Ishikawa (cell line): Measurements from ENCODE around the gene NAV3.

ENCODE experiments used
- CEBPB ChIP-seq: IDR thresholded peaks from 2 replicates; pipeline ENCODE4 v1.6.1; 2012
- CREB1 ChIP-seq: IDR thresholded peaks from 2 replicates; pipeline ENCODE4 v1.6.1; 2012; ENCODE audit warnings: low read depth
- EGR1 ChIP-seq: IDR thresholded peaks from 2 replicates; pipeline ENCODE4 v1.6.1; 2012
- EP300 ChIP-seq: IDR thresholded peaks from 2 replicates; pipeline ENCODE4 v1.6.1; 2012; ENCODE audit warnings: borderline replicate concordance
- FOXM1 ChIP-seq: IDR thresholded peaks from 2 replicates; pipeline ENCODE4 v1.6.1; 2012; ENCODE audit warnings: low read depth, borderline replicate concordance
- NFIC ChIP-seq: IDR thresholded peaks from 2 replicates; pipeline ENCODE4 v1.6.1; 2012
- RAD21 ChIP-seq: IDR thresholded peaks from 2 replicates; pipeline ENCODE4 v1.6.1; 2012; ENCODE audit warnings: low read depth
- TAF1 ChIP-seq: IDR thresholded peaks from 2 replicates; pipeline ENCODE4 v1.6.1; 2012; ENCODE audit warnings: low read depth, mild to moderate bottlenecking
- TCF12 ChIP-seq: IDR thresholded peaks from 2 replicates; pipeline ENCODE4 v1.6.1; 2012; ENCODE audit warnings: low read depth
- TEAD4 ChIP-seq: IDR thresholded peaks from 2 replicates; pipeline ENCODE4 v1.6.1; 2012
- YY1 ChIP-seq: IDR thresholded peaks from 2 replicates; pipeline ENCODE4 v1.6.1; 2012; ENCODE audit warnings: low read depth
- ZBTB7A ChIP-seq: IDR thresholded peaks from 2 replicates; pipeline ENCODE4 v1.6.1; 2012; ENCODE audit warnings: low read depth
- TF ChIP-seq, protein P1 (sequence below): IDR thresholded peaks from 2 replicates; pipeline ENCODE4 v1.6.1; 2012
- TF ChIP-seq, protein P2 (sequence below): IDR thresholded peaks from 2 replicates; pipeline ENCODE4 v1.6.1; 2012
- TF ChIP-seq, protein P3 (sequence below): IDR thresholded peaks from 2 replicates; pipeline ENCODE4 v1.6.1; 2012; ENCODE audit warnings: low read depth, mild to moderate bottlenecking

Gene NAV3

DNA sequence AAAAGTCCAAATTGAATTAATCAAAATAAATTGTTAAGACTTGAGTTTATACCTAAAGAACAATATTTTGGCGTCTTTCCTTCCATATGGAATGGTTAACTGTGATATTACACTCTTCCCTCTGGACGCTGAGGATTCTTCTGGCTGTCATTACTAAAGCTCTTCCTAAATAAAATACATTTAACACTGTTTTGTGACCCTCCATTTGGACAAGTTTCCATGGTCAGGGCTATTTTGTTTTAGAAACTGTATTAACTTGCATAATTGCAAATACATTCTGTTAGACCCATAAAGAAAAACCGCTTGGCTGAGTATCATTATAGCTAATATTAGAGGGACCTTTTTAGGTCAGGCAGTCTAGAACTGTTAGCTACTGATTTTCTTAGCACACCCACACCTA lies 87.4 kb downstream of the NAV3 start:
- no peak for TF ChIP-seq CEBPB
- TF ChIP-seq TCF12 = no peak
- TF ChIP-seq, protein P1, sequence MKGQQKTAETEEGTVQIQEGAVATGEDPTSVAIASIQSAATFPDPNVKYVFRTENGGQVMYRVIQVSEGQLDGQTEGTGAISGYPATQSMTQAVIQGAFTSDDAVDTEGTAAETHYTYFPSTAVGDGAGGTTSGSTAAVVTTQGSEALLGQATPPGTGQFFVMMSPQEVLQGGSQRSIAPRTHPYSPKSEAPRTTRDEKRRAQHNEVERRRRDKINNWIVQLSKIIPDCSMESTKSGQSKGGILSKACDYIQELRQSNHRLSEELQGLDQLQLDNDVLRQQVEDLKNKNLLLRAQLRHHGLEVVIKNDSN = no peak
- TF ChIP-seq, protein P2, sequence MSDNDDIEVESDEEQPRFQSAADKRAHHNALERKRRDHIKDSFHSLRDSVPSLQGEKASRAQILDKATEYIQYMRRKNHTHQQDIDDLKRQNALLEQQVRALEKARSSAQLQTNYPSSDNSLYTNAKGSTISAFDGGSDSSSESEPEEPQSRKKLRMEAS = no peak
- TF ChIP-seq ZBTB7A = no peak
- TF ChIP-seq EP300 = no peak
- no peak for TF ChIP-seq TAF1
- TF ChIP-seq CREB1 = no peak
- no peak for TF ChIP-seq TEAD4
- no peak for TF ChIP-seq EGR1
- no peak for TF ChIP-seq YY1
- TF ChIP-seq RAD21 = no peak
- no peak for TF ChIP-seq NFIC
- TF ChIP-seq, protein P3, sequence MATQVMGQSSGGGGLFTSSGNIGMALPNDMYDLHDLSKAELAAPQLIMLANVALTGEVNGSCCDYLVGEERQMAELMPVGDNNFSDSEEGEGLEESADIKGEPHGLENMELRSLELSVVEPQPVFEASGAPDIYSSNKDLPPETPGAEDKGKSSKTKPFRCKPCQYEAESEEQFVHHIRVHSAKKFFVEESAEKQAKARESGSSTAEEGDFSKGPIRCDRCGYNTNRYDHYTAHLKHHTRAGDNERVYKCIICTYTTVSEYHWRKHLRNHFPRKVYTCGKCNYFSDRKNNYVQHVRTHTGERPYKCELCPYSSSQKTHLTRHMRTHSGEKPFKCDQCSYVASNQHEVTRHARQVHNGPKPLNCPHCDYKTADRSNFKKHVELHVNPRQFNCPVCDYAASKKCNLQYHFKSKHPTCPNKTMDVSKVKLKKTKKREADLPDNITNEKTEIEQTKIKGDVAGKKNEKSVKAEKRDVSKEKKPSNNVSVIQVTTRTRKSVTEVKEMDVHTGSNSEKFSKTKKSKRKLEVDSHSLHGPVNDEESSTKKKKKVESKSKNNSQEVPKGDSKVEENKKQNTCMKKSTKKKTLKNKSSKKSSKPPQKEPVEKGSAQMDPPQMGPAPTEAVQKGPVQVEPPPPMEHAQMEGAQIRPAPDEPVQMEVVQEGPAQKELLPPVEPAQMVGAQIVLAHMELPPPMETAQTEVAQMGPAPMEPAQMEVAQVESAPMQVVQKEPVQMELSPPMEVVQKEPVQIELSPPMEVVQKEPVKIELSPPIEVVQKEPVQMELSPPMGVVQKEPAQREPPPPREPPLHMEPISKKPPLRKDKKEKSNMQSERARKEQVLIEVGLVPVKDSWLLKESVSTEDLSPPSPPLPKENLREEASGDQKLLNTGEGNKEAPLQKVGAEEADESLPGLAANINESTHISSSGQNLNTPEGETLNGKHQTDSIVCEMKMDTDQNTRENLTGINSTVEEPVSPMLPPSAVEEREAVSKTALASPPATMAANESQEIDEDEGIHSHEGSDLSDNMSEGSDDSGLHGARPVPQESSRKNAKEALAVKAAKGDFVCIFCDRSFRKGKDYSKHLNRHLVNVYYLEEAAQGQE = no peak
- TF ChIP-seq FOXM1 = no peak

DNA sequence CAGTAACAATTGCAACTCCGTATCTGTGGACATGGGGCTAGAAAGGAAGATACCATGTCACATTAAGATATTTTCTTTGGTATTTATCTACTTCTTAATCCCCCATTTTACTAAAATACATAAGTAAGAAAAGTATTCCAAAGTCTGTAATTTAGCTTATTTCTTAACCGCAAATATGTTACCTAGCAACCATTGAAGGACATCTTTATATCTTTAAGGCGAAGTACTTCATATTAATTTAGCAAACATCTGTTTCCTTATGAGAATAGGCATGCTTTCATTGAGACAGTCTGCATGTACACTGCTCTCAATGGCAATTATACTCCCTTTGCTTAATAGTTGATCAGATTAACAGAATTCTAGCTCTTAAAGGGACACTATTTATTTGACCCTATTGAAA lies 88.8 kb downstream of the NAV3 start:
- TF ChIP-seq, protein P1 = no peak
- TF ChIP-seq, protein P3 = no peak
- no peak for TF ChIP-seq TAF1
- TF ChIP-seq FOXM1 = no peak
- no peak for TF ChIP-seq YY1
- TF ChIP-seq TEAD4 = no peak
- TF ChIP-seq, protein P2 = no peak
- TF ChIP-seq RAD21 = no peak
- no peak for TF ChIP-seq TCF12
- TF ChIP-seq CEBPB = no peak
- no peak for TF ChIP-seq CREB1
- TF ChIP-seq EP300 = no peak
- no peak for TF ChIP-seq ZBTB7A
- TF ChIP-seq NFIC = no peak
- no peak for TF ChIP-seq EGR1

DNA sequence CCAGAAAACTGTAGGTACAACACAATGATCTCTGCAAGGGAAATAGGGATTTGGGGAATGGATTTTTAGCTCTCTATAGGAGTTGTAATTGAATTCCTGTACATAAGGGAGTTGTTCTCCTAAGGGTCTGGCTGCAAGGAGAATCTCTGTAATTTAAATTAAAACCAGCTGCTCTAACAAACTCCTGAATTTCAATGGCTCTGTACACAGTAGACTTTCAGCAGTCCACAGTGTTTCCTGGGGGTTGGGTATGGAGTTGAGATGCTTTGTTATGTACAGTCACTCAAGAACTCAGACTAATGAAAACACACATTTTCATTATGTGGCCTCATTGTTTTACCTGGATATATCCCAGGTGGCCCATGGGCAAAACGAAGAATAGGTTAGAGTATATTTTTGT lies 93.2 kb downstream of the NAV3 start:
- TF ChIP-seq CEBPB (no peak), TEAD4 (no peak), RAD21 (no peak), EP300 (no peak)

DNA sequence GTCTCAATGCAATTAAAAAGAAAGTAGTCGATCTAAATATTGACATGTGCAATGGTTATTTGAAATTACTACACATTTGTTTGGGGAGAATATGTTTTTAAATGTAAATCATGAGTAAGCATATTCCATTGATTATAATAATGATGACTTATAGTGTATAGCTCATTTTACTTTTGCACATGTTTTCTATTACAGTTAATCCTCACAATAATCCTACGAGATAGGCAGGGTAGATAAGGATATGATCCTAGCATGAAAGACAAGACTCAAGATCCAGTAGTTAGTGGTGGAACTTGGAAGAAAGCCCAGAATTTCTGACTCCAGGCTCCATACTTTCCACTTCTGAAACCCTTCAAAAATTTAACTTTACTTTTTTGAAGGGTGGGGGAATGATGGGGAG lies 94.0 kb downstream of the NAV3 start:
- TF ChIP-seq ZBTB7A = no peak
- TF ChIP-seq, protein P2 = no peak
- no peak for TF ChIP-seq NFIC
- no peak for TF ChIP-seq EGR1
- TF ChIP-seq, protein P3 = no peak
- TF ChIP-seq FOXM1 = no peak
- no peak for TF ChIP-seq TEAD4
- TF ChIP-seq YY1 = no peak
- TF ChIP-seq, protein P1 = no peak
- TF ChIP-seq CREB1 = no peak
- TF ChIP-seq RAD21 = no peak
- TF ChIP-seq CEBPB = no peak
- TF ChIP-seq EP300 = no peak
